Parathyroid adenoma (tissue), 2 donors: ENCODE data around the gene IGFL3.
"Not testable (repeated sequence)": the region's sequence is repeated elsewhere in the genome, so short reads cannot be mapped to it uniquely, and the experiment has no call there.

ENCODE experiments used
- H2AFZ ChIP-seq: fragments of 300-600 bp; sonication (generic); one replicate; pipeline ENCODE4 v1.7.0; 2017; ENCODE audit warnings: antibody characterized with exemption, mild to moderate bottlenecking
- H3K27ac ChIP-seq: fragments of 300-600 bp; sonication (generic); one replicate; pipeline ENCODE4 v1.7.0; 2017
- H3K27me3 ChIP-seq: fragments of 300-600 bp; sonication (generic); one replicate; pipeline ENCODE4 v1.7.0; 2017; ENCODE audit warnings: low read length; ENCODE audit not compliant: control insufficient read depth, insufficient read depth
- H3K36me3 ChIP-seq: fragments of 300-600 bp; sonication (generic); one replicate; pipeline ENCODE4 v1.7.0; 2017; ENCODE audit warnings: low read length; ENCODE audit not compliant: control insufficient read depth, insufficient read depth
- H3K4me1 ChIP-seq: fragments of 300-600 bp; sonication (generic); one replicate; pipeline ENCODE4 v1.7.0; 2017; ENCODE audit warnings: control low read depth
- H3K4me2 ChIP-seq: fragments of 300-600 bp; sonication (generic); one replicate; pipeline ENCODE4 v1.7.0; 2017; ENCODE audit warnings: low read length
- H3K4me3 ChIP-seq: fragments of 300-600 bp; sonication (generic); one replicate; pipeline ENCODE4 v1.7.0; 2017; ENCODE audit warnings: low read depth, low read length
- H3K79me2 ChIP-seq: fragments of 300-600 bp; sonication (generic); one replicate; pipeline ENCODE4 v1.7.0; 2017; ENCODE audit warnings: control low read depth
- H3K9ac ChIP-seq: fragments of 300-600 bp; sonication (generic); one replicate; pipeline ENCODE4 v1.7.0; 2017; ENCODE audit warnings: mild to moderate bottlenecking
- H3K9me3 ChIP-seq: fragments of 300-600 bp; sonication (generic); one replicate; pipeline ENCODE4 v1.7.0; 2017; ENCODE audit warnings: low read length; ENCODE audit not compliant: control insufficient read depth
- CTCF ChIP-seq: fragments of 300-600 bp; sonication (generic); IDR thresholded peaks from one replicate; pipeline ENCODE4 v1.7.0; 2017; ENCODE audit warnings: antibody characterized with exemption, mild to moderate bottlenecking
- donor health status: primary hyperparathyroidism.

Gene IGFL3

GRCh38 chr19:46080561-46080960, 43.9 kb downstream of the IGFL3 start:
- no peak for TF ChIP-seq CTCF
- H3K79me2 ChIP-seq, result no peaks in the 10 kb centered on the region
- H3K27me3 ChIP-seq, result no peaks in the 10 kb centered on the region
- no peak overlapping the region for H3K4me3 ChIP-seq
- no peak overlapping the region for H3K27ac ChIP-seq
- no peaks in the 10 kb centered on the region for H3K9me3 ChIP-seq
- H3K36me3 ChIP-seq, result no peaks in the 10 kb centered on the region
- H3K4me1 ChIP-seq, result peaks cover 6% of the 10 kb centered on the region
- no peak overlapping the region for H2AFZ ChIP-seq
- H3K9ac ChIP-seq, result no peak overlapping the region
- no peak overlapping the region for H3K4me2 ChIP-seq

GRCh38 chr19:46079576-46079975, 44.9 kb downstream of the IGFL3 start:
- TF ChIP-seq CTCF, result no peak
- Histone ChIP-seq H3K4me3 (peak overlapping the region; percentile 18), H3K27me3 (no peaks in the 10 kb centered on the region), H3K9me3 (no peaks in the 10 kb centered on the region), H3K79me2 (no peaks in the 10 kb centered on the region), H3K36me3 (no peaks in the 10 kb centered on the region), H3K27ac (peak overlapping the region; percentile 66), H3K9ac (no peak overlapping the region), H2AFZ (no peak overlapping the region), H3K4me1 (peaks cover 6% of the 10 kb centered on the region), H3K4me2 (peak overlapping the region; percentile 51)

GRCh38 chr19:46078573-46079332, 45.7 kb downstream of the IGFL3 start:
- H3K27me3 ChIP-seq, H3K9ac ChIP-seq, H3K79me2 ChIP-seq, H3K9me3 ChIP-seq, H3K36me3 ChIP-seq, H3K4me1 ChIP-seq: not testable (repeated sequence)
- Histone ChIP-seq H3K4me3 (peak overlapping the region; percentile 18), H3K27ac (peak overlapping the region; percentile 66), H2AFZ (peak overlapping the region; percentile 65), H3K4me2 (peak overlapping the region; percentile 51)
- TF ChIP-seq CTCF, result peak; percentile 75

GRCh38 chr19:46077815-46078167, 46.7 kb downstream of the IGFL3 start:
- H3K9me3 ChIP-seq, result no peaks in the 10 kb centered on the region
- H3K79me2 ChIP-seq, result no peaks in the 10 kb centered on the region
- TF ChIP-seq CTCF, result no peak
- H3K4me1 ChIP-seq, result peaks cover 6% of the 10 kb centered on the region
- no peaks in the 10 kb centered on the region for H3K36me3 ChIP-seq
- H3K4me3 ChIP-seq, result peak overlapping the region; percentile 8
- no peak overlapping the region for H3K27ac ChIP-seq
- peak overlapping the region; percentile 48 for H3K4me2 ChIP-seq
- no peaks in the 10 kb centered on the region for H3K27me3 ChIP-seq
- H3K9ac ChIP-seq, result no peak overlapping the region
- peak overlapping the region; percentile 61 for H2AFZ ChIP-seq
